Measurements from ENCODE around the gene SSH2. TPM values are rescaled to one million over a fixed set of nuclear protein-coding genes. Genes with fewer than 3 reads are reported as not detected.

The SSH2 gene
- total and polyA plus RNA-seq, 2 of the 13 experiments (the other 11 are each of a cell fraction or from before 2014, with no cell fraction given) = 6.0 to 6.4 TPM

GRCh38 chr17:29927546-29927945 is 2.5 kb downstream of the SSH2 start:
- intact Hi-C loops (cut with micrococcal nuclease; ENCODE audit: unreplicated experiment) (loop anchor here (5.0 kb wide), 1 partner anchor 35 kb away; no protein-coding TSS in a partner anchor), in situ Hi-C loops (cut with HindIII; ENCODE audit: extremely low pct_ligation_motif_present, low pct_unique_long_range_greater_than_20kb) (no loop called here)
- WGBS (ENCODE audit: low lambda C conversion rate) = 61% methylated on average over 1 of the region's 1 CpG
- Histone ChIP-seq H3K27ac (ENCODE audit: extremely low read length, insufficient read depth, low read length) (no peak overlapping the region), H3K9ac (ENCODE audit: insufficient read depth, low read depth, low read length) (no peak overlapping the region; the same call in 1 of the 2 replicates), H3K9me3 (ENCODE audit: low read length) (no peaks in the 10 kb centered on the region), H4K20me1 (ENCODE audit: insufficient read depth, low read length) (no peaks in the 10 kb centered on the region; the same call in 1 of the 2 replicates), H3K4me1 (ENCODE audit: insufficient read depth, low read length) (peaks cover 40% of the 10 kb centered on the region), H3K79me2 (ENCODE audit: insufficient read depth, low read length) (peaks cover 38% of the 10 kb centered on the region), H2AFZ (ENCODE audit: low read length) (no peak overlapping the region), H3K4me2 (ENCODE audit: low read depth, low read length) (peak overlapping the region; percentile 90; the same call in 1 of the 2 replicates), H3K36me3 (replicated peaks in 1 of 2; ENCODE audit: control insufficient read depth in 1 of 2, insufficient read depth in 2 of 2, low read length in 2 of 2) (no peaks in the 10 kb centered on the region), H3K4me3 (replicated peaks in 1 of 3; ENCODE audit: insufficient read depth in 1 of 3, low read depth in 2 of 3, low read length in 3 of 3) (no peak overlapping the region), H3K27me3 (ENCODE audit: control insufficient read depth in 1 of 2, insufficient read depth in 2 of 2, low read length in 2 of 2) (no peaks in the 10 kb centered on the region; a peak in 1 of 5 replicates)
- DNase-seq (ENCODE audit: low spot score) (no peak), FAIRE-seq (no peak), ATAC-seq (no peak)
- BruUV-seq (replicated peaks) = no TSS peak
- ChIA-PET POLR2A (interaction anchor here (0.6 kb wide), 1 partner anchor 1004 kb away, joined by 3 read pairs; no protein-coding TSS in a partner anchor), CTCF (ENCODE audit: low intra/inter-chr PET ratio, low total read pairs) (no interaction called here)
- TF ChIP-seq HNF1B (CRISPR knock-in tag; IDR thresholded peaks at IDR 0.05) (no peak), AKAP8 (CRISPR knock-in tag; IDR thresholded peaks at IDR 0.05) (no peak), ZNF816 (CRISPR knock-in tag; IDR thresholded peaks at IDR 0.05; ENCODE audit: borderline replicate concordance) (no peak), ZNF788 (CRISPR knock-in tag; IDR thresholded peaks at IDR 0.05; ENCODE audit: borderline replicate concordance) (no peak), SOX5 (CRISPR knock-in tag; IDR thresholded peaks at IDR 0.05; ENCODE audit: borderline replicate concordance) (no peak), TMF1 (CRISPR knock-in tag; IDR thresholded peaks at IDR 0.05; ENCODE audit: low read depth) (no peak), ATRX (CRISPR knock-in tag; IDR thresholded peaks at IDR 0.05; ENCODE audit: borderline replicate concordance) (no peak), ZNF605 (CRISPR knock-in tag; IDR thresholded peaks at IDR 0.05) (no peak), KMT2B (CRISPR knock-in tag; IDR thresholded peaks at IDR 0.05) (no peak), THRA (CRISPR knock-in tag; IDR thresholded peaks at IDR 0.05; ENCODE audit: borderline replicate concordance) (no peak)
- TF ChIP-seq, protein P1, sequence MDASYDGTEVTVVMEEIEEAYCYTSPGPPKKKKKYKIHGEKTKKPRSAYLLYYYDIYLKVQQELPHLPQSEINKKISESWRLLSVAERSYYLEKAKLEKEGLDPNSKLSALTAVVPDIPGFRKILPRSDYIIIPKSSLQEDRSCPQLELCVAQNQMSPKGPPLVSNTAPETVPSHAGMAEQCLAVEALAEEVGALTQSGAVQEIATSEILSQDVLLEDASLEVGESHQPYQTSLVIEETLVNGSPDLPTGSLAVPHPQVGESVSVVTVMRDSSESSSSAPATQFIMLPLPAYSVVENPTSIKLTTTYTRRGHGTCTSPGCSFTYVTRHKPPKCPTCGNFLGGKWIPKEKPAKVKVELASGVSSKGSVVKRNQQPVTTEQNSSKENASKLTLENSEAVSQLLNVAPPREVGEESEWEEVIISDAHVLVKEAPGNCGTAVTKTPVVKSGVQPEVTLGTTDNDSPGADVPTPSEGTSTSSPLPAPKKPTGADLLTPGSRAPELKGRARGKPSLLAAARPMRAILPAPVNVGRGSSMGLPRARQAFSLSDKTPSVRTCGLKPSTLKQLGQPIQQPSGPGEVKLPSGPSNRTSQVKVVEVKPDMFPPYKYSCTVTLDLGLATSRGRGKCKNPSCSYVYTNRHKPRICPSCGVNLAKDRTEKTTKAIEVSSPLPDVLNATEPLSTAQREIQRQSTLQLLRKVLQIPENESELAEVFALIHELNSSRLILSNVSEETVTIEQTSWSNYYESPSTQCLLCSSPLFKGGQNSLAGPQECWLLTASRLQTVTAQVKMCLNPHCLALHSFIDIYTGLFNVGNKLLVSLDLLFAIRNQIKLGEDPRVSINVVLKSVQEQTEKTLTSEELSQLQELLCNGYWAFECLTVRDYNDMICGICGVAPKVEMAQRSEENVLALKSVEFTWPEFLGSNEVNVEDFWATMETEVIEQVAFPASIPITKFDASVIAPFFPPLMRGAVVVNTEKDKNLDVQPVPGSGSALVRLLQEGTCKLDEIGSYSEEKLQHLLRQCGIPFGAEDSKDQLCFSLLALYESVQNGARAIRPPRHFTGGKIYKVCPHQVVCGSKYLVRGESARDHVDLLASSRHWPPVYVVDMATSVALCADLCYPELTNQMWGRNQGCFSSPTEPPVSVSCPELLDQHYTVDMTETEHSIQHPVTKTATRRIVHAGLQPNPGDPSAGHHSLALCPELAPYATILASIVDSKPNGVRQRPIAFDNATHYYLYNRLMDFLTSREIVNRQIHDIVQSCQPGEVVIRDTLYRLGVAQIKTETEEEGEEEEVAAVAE (CRISPR knock-in tag; IDR thresholded peaks at IDR 0.05; ENCODE audit: borderline replicate concordance) = no peak
- TF ChIP-seq, protein P2, sequence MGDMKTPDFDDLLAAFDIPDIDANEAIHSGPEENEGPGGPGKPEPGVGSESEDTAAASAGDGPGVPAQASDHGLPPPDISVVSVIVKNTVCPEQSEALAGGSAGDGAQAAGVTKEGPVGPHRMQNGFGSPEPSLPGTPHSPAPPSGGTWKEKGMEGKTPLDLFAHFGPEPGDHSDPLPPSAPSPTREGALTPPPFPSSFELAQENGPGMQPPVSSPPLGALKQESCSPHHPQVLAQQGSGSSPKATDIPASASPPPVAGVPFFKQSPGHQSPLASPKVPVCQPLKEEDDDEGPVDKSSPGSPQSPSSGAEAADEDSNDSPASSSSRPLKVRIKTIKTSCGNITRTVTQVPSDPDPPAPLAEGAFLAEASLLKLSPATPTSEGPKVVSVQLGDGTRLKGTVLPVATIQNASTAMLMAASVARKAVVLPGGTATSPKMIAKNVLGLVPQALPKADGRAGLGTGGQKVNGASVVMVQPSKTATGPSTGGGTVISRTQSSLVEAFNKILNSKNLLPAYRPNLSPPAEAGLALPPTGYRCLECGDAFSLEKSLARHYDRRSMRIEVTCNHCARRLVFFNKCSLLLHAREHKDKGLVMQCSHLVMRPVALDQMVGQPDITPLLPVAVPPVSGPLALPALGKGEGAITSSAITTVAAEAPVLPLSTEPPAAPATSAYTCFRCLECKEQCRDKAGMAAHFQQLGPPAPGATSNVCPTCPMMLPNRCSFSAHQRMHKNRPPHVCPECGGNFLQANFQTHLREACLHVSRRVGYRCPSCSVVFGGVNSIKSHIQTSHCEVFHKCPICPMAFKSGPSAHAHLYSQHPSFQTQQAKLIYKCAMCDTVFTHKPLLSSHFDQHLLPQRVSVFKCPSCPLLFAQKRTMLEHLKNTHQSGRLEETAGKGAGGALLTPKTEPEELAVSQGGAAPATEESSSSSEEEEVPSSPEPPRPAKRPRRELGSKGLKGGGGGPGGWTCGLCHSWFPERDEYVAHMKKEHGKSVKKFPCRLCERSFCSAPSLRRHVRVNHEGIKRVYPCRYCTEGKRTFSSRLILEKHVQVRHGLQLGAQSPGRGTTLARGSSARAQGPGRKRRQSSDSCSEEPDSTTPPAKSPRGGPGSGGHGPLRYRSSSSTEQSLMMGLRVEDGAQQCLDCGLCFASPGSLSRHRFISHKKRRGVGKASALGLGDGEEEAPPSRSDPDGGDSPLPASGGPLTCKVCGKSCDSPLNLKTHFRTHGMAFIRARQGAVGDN (CRISPR knock-in tag; IDR thresholded peaks at IDR 0.05) = no peak

All from HepG2 (cell line).